Smooth muscle cell (in vitro differentiated cells): ENCODE data around the gene ATXN2L. TPM values are rescaled to one million over a fixed set of nuclear protein-coding genes. Genes with fewer than 3 reads are reported as not detected.
"Not testable (repeated sequence)": the region's sequence is repeated elsewhere in the genome, so short reads cannot be mapped to it uniquely, and the experiment has no call there.

Source experiments
- DNase-seq: peaks from one replicate; lab custom pipeline; 2025; ENCODE audit not compliant: unreplicated experiment; lab: John Stamatoyannopoulos, UW
- H2AFZ ChIP-seq: fragments of 200-600 bp; sonication (generic); 2 replicates; pipeline ENCODE4 v1.6.0; 2016; ENCODE audit warnings: antibody characterized with exemption, low read depth, mild to moderate bottlenecking
- H3F3A ChIP-seq: fragments of 200-600 bp; sonication (generic); 2 replicates; pipeline ENCODE4 v1.6.0; 2017; ENCODE audit warnings: antibody characterized with exemption, low read depth
- H3K27ac ChIP-seq: fragments of 200-600 bp; sonication (generic); 2 replicates; pipeline ENCODE4 v1.5.1; 2016; ENCODE audit warnings: low read depth, mild to moderate bottlenecking
- H3K27me3 ChIP-seq: fragments of 200-600 bp; sonication (generic); 2 replicates; pipeline ENCODE4 v1.6.1; 2016; ENCODE audit warnings: low read depth, mild to moderate bottlenecking
- H3K36me3 ChIP-seq: fragments of 200-600 bp; sonication (generic); 2 replicates; pipeline ENCODE4 v1.5.1; 2016; ENCODE audit warnings: low read depth
- H3K4me1 ChIP-seq: fragments of 200-600 bp; sonication (generic); 2 replicates; pipeline ENCODE4 v1.5.1; 2016; ENCODE audit warnings: low read depth
- H3K4me2 ChIP-seq: fragments of 200-600 bp; sonication (generic); 2 replicates; pipeline ENCODE4 v1.6.0; 2016; ENCODE audit warnings: mild to moderate bottlenecking
- H3K4me3 ChIP-seq: fragments of 200-600 bp; sonication (generic); 2 replicates; pipeline ENCODE4 v1.5.1; 2016; ENCODE audit warnings: mild to moderate bottlenecking
- H3K79me2 ChIP-seq: fragments of 200-600 bp; sonication (generic); 2 replicates; pipeline ENCODE4 v1.6.0; 2016; ENCODE audit warnings: low read depth, mild to moderate bottlenecking
- H3K9ac ChIP-seq: fragments of 200-600 bp; sonication (generic); 2 replicates; pipeline ENCODE4 v1.6.0; 2016; ENCODE audit warnings: low read depth
- H3K9me3 ChIP-seq: fragments of 200-600 bp; sonication (generic); replicated peaks from 2 replicates; pipeline ENCODE4 v1.5.1; 2016; ENCODE audit warnings: low read depth
- H4K20me1 ChIP-seq: fragments of 200-600 bp; sonication (generic); 2 replicates; pipeline ENCODE4 v1.6.0; 2016; ENCODE audit warnings: low read depth
- WGBS: methylation state at CpG from one replicate; pipeline ENCODE4 v1.1.7; 2016; ENCODE audit warnings: low lambda C conversion rate; 5-methylcytosine and 5-hydroxymethylcytosine counted together
- polyA plus RNA-seq: library from polyadenylated mRNA; unstranded; fragments of >200 nt; fragmentation: Nextera tagmentation; extraction: Ambion mirVana; gene quantifications from 2 replicates; pipeline ENCODE4 v1.2.1, GENCODE V29; 2016
- total RNA-seq: library from RNA; depleted of rRNA; stranded (reverse); fragments of >200 nt; gene quantifications from 2 replicates; pipeline ENCODE4 v1.2.3, GENCODE V29; 2014
- TF ChIP-seq, protein P1 (sequence below): fragments of 200-600 bp; sonication (generic); IDR thresholded peaks from 2 replicates; pipeline ENCODE4 v1.5.1; 2017; ENCODE audit warnings: borderline replicate concordance, mild to moderate bottlenecking, antibody characterized with exemption; ENCODE audit not compliant: insufficient read depth, poor library complexity, severe bottlenecking

The ATXN2L gene
- total and polyA plus RNA-seq, 2 experiments from 2014 or later, result 89.3 to 93.3 TPM

- 95% methylated on average over 17 of the region's 17 CpGs for WGBS
- Histone ChIP-seq H3K79me2 (peaks cover 29% of the 10 kb centered on the region), H3K4me2 (no peak overlapping the region), H3K9ac (no peak overlapping the region), H3K4me1 (peaks cover 12% of the 10 kb centered on the region), H3K27ac (no peak overlapping the region), H3K27me3 (no peaks in the 10 kb centered on the region), H3K4me3 (no peak overlapping the region), H4K20me1 (peaks cover 23% of the 10 kb centered on the region), H3F3A (no peaks in the 10 kb centered on the region), H3K36me3 (no peaks in the 10 kb centered on the region), H2AFZ (no peak overlapping the region), H3K9me3 (no peaks in the 10 kb centered on the region)
- TF ChIP-seq, protein P1, sequence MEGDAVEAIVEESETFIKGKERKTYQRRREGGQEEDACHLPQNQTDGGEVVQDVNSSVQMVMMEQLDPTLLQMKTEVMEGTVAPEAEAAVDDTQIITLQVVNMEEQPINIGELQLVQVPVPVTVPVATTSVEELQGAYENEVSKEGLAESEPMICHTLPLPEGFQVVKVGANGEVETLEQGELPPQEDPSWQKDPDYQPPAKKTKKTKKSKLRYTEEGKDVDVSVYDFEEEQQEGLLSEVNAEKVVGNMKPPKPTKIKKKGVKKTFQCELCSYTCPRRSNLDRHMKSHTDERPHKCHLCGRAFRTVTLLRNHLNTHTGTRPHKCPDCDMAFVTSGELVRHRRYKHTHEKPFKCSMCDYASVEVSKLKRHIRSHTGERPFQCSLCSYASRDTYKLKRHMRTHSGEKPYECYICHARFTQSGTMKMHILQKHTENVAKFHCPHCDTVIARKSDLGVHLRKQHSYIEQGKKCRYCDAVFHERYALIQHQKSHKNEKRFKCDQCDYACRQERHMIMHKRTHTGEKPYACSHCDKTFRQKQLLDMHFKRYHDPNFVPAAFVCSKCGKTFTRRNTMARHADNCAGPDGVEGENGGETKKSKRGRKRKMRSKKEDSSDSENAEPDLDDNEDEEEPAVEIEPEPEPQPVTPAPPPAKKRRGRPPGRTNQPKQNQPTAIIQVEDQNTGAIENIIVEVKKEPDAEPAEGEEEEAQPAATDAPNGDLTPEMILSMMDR, result no peak
- no peak for DNase-seq
Measured at GRCh38 chr16:28866454-28866804, 43.6 kb downstream of the ATXN2L start.

- Histone ChIP-seq H3K27ac (no peak overlapping the region), H2AFZ (no peak overlapping the region), H3K4me1 (peaks cover 12% of the 10 kb centered on the region), H3K4me3 (no peak overlapping the region), H3K79me2 (peaks cover 29% of the 10 kb centered on the region), H3K9ac (no peak overlapping the region), H3F3A (no peaks in the 10 kb centered on the region), H3K27me3 (no peaks in the 10 kb centered on the region), H3K9me3 (no peaks in the 10 kb centered on the region), H4K20me1 (peaks cover 23% of the 10 kb centered on the region), H3K4me2 (no peak overlapping the region), H3K36me3 (no peaks in the 10 kb centered on the region)
- WGBS, result 88% methylated on average over 13 of the region's 13 CpGs
- no peak for DNase-seq
- TF ChIP-seq, protein P1, result no peak
Measured at GRCh38 chr16:28867241-28867640, 44.4 kb downstream of the ATXN2L start.

DNA sequence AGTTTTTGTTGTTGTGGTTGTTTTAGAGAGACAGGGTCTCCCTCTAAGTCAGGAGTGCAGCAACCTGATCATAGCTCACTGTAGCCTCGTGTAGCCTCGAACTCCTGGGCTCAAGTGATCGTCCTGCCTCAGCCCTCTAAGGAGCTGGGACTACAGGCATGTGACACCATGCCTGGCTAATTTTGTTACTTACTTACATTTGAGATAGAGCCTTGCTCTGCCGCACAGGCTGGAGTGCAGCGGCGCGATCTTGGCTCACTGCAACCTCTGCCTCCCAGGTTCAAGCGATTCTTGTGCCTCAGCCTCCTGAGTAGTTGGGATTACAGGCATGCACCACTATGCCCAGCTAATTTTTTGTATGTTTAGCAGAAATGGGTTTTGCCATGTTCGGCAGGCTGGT lies 44.8 kb downstream of the ATXN2L start:
- H3K36me3 ChIP-seq, H3K27me3 ChIP-seq, H3K9me3 ChIP-seq, H3K27ac ChIP-seq, H2AFZ ChIP-seq, H3K9ac ChIP-seq, H3K4me2 ChIP-seq, H3K4me3 ChIP-seq, H3F3A ChIP-seq, DNase-seq: not testable (repeated sequence)
- peaks cover 29% of the 10 kb centered on the region for H3K79me2 ChIP-seq
- peaks cover 23% of the 10 kb centered on the region for H4K20me1 ChIP-seq
- 98% methylated on average over 9 of the region's 9 CpGs for WGBS
- H3K4me1 ChIP-seq, result peaks cover 12% of the 10 kb centered on the region

GRCh38 chr16:28869201-28869600 lies 46.4 kb downstream of the ATXN2L start:
- Histone ChIP-seq H4K20me1 (peaks cover 27% of the 10 kb centered on the region), H3K79me2 (peaks cover 14% of the 10 kb centered on the region), H3K27ac (no peak overlapping the region), H3K36me3 (no peaks in the 10 kb centered on the region), H3F3A (peaks cover 3% of the 10 kb centered on the region), H3K9me3 (no peaks in the 10 kb centered on the region), H2AFZ (no peak overlapping the region), H3K9ac (no peak overlapping the region), H3K27me3 (no peaks in the 10 kb centered on the region), H3K4me1 (peaks cover 12% of the 10 kb centered on the region), H3K4me3 (no peak overlapping the region), H3K4me2 (no peak overlapping the region)
- 97% methylated on average over 11 of the region's 11 CpGs for WGBS
- no peak for DNase-seq
- TF ChIP-seq, protein P1, result no peak
